Measurements from ENCODE around the gene PPP1R26.

The PPP1R26 gene

DNA sequence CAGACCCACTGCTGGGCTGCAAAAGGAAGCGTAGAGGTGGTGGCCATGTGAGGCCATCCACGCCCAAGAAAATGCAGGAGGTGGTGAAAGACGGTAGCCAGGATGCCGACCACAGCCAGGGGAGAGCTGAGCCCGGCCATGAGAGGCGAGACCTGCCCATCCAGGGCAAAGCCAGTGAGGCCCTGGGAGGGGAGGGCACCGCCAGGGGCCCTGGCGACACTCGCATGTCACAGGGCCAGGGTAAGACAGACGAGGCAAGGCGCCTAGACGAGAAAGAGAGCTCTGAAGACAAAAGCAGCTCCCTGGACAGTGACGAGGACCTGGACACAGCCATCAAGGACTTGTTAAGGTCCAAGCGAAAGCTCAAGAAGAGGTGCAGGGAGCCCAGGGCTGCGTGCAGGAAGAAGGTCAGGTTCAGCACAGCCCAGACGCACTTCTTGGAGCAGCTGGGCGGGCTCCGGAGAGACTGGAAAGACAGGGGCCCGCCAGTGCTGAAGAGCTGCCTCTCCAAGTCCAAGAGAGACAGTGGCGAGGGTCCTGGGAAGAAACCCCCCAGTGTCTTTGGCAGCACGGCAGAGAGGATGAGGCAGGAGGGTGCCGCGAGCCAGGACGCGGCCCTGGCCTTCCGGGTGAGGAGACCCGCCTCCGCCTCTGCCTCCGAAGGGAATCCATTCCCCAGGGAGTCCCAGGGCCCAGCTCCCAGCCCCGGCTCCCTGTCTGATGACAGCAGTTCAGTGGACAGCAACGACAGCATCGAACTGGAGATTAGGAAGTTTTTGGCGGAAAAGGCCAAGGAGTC lies 6.9 kb downstream of the PPP1R26 start:
- TF ChIP-seq, protein P1, sequence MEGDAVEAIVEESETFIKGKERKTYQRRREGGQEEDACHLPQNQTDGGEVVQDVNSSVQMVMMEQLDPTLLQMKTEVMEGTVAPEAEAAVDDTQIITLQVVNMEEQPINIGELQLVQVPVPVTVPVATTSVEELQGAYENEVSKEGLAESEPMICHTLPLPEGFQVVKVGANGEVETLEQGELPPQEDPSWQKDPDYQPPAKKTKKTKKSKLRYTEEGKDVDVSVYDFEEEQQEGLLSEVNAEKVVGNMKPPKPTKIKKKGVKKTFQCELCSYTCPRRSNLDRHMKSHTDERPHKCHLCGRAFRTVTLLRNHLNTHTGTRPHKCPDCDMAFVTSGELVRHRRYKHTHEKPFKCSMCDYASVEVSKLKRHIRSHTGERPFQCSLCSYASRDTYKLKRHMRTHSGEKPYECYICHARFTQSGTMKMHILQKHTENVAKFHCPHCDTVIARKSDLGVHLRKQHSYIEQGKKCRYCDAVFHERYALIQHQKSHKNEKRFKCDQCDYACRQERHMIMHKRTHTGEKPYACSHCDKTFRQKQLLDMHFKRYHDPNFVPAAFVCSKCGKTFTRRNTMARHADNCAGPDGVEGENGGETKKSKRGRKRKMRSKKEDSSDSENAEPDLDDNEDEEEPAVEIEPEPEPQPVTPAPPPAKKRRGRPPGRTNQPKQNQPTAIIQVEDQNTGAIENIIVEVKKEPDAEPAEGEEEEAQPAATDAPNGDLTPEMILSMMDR (IDR thresholded peaks at IDR 0.05; ENCODE audit: low read depth, low read length) = no peak
- H3K4me3 ChIP-seq (ENCODE audit: low read depth, low read length) = no peak overlapping the region

DNA sequence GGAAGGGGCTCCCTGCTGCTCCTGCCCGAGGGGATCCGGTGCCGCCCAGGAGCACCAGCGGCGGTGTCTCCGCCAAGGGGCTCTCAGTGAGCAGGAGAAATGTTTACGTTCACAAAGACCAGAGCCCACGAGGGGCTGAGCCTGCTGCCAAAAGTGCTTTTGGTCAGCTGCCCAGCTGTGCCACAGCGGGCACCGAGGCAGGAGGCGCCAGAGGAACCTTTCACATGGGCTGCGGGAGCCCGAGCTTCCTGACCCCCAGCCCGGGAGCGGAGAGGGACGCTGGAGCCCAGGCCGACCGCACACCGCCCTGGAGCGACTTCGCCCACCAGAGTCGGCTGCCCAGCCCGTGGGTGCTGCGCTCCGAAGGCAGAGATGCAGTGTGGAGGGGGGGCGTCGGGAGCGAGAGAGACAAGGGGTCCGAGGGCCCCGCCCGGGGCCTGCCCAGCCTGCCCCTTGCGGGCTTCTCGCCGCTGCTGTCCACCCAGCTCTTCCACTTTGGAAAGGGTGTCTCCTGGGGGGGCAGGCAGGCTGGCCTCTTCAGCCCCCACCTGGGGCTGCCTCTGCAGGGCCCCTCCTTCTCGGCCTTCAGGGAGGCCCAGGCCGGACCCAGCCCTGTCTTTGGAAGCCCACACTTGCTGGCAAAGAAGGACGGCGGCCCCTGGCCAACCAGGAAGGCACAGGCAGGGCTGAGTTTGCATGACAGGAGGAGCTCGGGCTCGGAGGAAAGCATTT lies 7.9 kb downstream of the PPP1R26 start:
- TF ChIP-seq, protein P1 (IDR thresholded peaks at IDR 0.05; ENCODE audit: low read depth, low read length) = no peak
- no peak overlapping the region for H3K4me3 ChIP-seq (ENCODE audit: low read depth, low read length)

GRCh38 chr9:135488013-135488330 lies 8.4 kb downstream of the PPP1R26 start:
- TF ChIP-seq, protein P1 (IDR thresholded peaks at IDR 0.05; ENCODE audit: low read depth, low read length) = no peak
- H3K4me3 ChIP-seq (ENCODE audit: low read depth, low read length) = no peak overlapping the region

- TF ChIP-seq, protein P1 (IDR thresholded peaks at IDR 0.05; ENCODE audit: low read depth, low read length) = no peak
Measured at GRCh38 chr9:135488527-135488926, 8.9 kb downstream of the PPP1R26 start.

GRCh38 chr9:135489188-135489906 lies 9.8 kb downstream of the PPP1R26 start:
- TF ChIP-seq, protein P1 (IDR thresholded peaks at IDR 0.05; ENCODE audit: low read depth, low read length) = no peak
- H3K4me3 ChIP-seq (ENCODE audit: low read depth, low read length) = no peak overlapping the region

More at GRCh38 chr9:135488527-135488926, 8.9 kb downstream of the PPP1R26 start:
- no peak overlapping the region for H3K4me3 ChIP-seq (ENCODE audit: low read depth, low read length)

GRCh38 chr9:135490166-135490870 lies 10.7 kb downstream of the PPP1R26 start:
- TF ChIP-seq, protein P1 (IDR thresholded peaks at IDR 0.05; ENCODE audit: low read depth, low read length) = no peak
- H3K4me3 ChIP-seq (ENCODE audit: low read depth, low read length) = no peak overlapping the region
